Skeletal muscle tissue (tissue), 4 donors: Measurements from ENCODE around the gene DLST. TPM values are rescaled to one million over a fixed set of nuclear protein-coding genes. Genes with fewer than 3 reads are reported as not detected.

ENCODE experiments used
- H3K27ac ChIP-seq: one replicate; pipeline ENCODE4 v1.7.0; 2013; ENCODE audit warnings: mild to moderate bottlenecking, low read depth, low read length, inconsistent platforms
- H3K27me3 ChIP-seq, 3 donors: one replicate each; pipeline ENCODE4 v1.7.0; 2013; ENCODE audit warnings: low read length in 3 of 3; ENCODE audit not compliant: control insufficient read depth in 3 of 3, insufficient read depth in 3 of 3
- H3K36me3 ChIP-seq, 3 donors: one replicate each; pipeline ENCODE4 v1.7.0; 2013; ENCODE audit warnings: low read length in 3 of 3; ENCODE audit not compliant: control insufficient read depth in 3 of 3, insufficient read depth in 3 of 3
- H3K4me1 ChIP-seq, 3 donors: one replicate each; pipeline ENCODE4 v1.7.0; 2013; ENCODE audit warnings: low read length in 3 of 3, mild to moderate bottlenecking in 3 of 3; ENCODE audit not compliant: control insufficient read depth in 3 of 3, insufficient read depth in 3 of 3
- H3K4me3 ChIP-seq, 3 donors: one replicate each; pipeline ENCODE4 v1.7.0; 2013; ENCODE audit warnings: low read length in 3 of 3
- H3K9ac ChIP-seq, 3 donors: one replicate each; pipeline ENCODE4 v1.7.0; 2013; ENCODE audit warnings: low read length in 3 of 3, mild to moderate bottlenecking in 3 of 3, moderate library complexity in 2 of 3, low read depth in 1 of 3
- H3K9me3 ChIP-seq, 3 donors: one replicate each; pipeline ENCODE4 v1.7.0; 2013; ENCODE audit warnings: low read length in 3 of 3; ENCODE audit not compliant: control insufficient read depth in 3 of 3
- total RNA-seq: library from RNA; depleted of rRNA; stranded (reverse); fragments of >200 nt; gene quantifications from one replicate; pipeline ENCODE4 v1.2.3, GENCODE V29; 2014
- donor health status: Osteomylitis.

DLST gene
- total RNA-seq, 1 donor from 2014 or later = 38.1 TPM

GRCh38 chr14:74846168-74846567 lies 35.5 kb upstream of the DLST start:
- no peaks in the 10 kb centered on the region for H3K9me3 ChIP-seq
- H3K9ac ChIP-seq = no peak overlapping the region
- H3K36me3 ChIP-seq = peaks cover 0 to 3% (median 0%) of the 10 kb centered on the region in 3 donors
- H3K27ac ChIP-seq = no peak overlapping the region
- peaks cover 0 to 2% (median 0%) of the 10 kb centered on the region in 3 donors for H3K4me1 ChIP-seq
- H3K4me3 ChIP-seq = no peak overlapping the region
- H3K27me3 ChIP-seq = no peaks in the 10 kb centered on the region

- no peaks in the 10 kb centered on the region for H3K9me3 ChIP-seq
- H3K27me3 ChIP-seq = no peaks in the 10 kb centered on the region
- H3K27ac ChIP-seq = no peak overlapping the region
- H3K4me3 ChIP-seq = no peak overlapping the region
- H3K36me3 ChIP-seq = no peaks in the 10 kb centered on the region
- H3K4me1 ChIP-seq = peaks cover 0 to 2% (median 0%) of the 10 kb centered on the region in 3 donors
- no peak overlapping the region for H3K9ac ChIP-seq
Measured at GRCh38 chr14:74846968-74847665, 34.6 kb upstream of the DLST start.

GRCh38 chr14:74848768-74849167 lies 32.9 kb upstream of the DLST start:
- Histone ChIP-seq H3K27ac (no peak overlapping the region), H3K36me3 (no peaks in the 10 kb centered on the region), H3K9me3 (no peaks in the 10 kb centered on the region), H3K27me3 (no peaks in the 10 kb centered on the region), H3K4me1 (peaks cover 0 to 4% (median 2%) of the 10 kb centered on the region in 3 donors), H3K9ac (no peak overlapping the region), H3K4me3 (no peak overlapping the region)

GRCh38 chr14:74852922-74853530 lies 28.7 kb upstream of the DLST start:
- Histone ChIP-seq H3K9me3 (no peaks in the 10 kb centered on the region), H3K4me1 (peaks cover 0 to 5% (median 4%) of the 10 kb centered on the region in 3 donors), H3K9ac (no peak overlapping the region), H3K27me3 (no peaks in the 10 kb centered on the region), H3K36me3 (no peaks in the 10 kb centered on the region), H3K27ac (no peak overlapping the region), H3K4me3 (no peak overlapping the region)

- Histone ChIP-seq H3K4me3 (no peak overlapping the region), H3K4me1 (peaks cover 0 to 5% (median 4%) of the 10 kb centered on the region in 3 donors), H3K27ac (no peak overlapping the region), H3K9ac (no peak overlapping the region), H3K27me3 (no peaks in the 10 kb centered on the region), H3K9me3 (no peaks in the 10 kb centered on the region), H3K36me3 (no peaks in the 10 kb centered on the region)
Measured at GRCh38 chr14:74853581-74853980, 28.1 kb upstream of the DLST start.

GRCh38 chr14:74855021-74855420 lies 26.7 kb upstream of the DLST start:
- H3K27ac ChIP-seq = no peak overlapping the region
- no peak overlapping the region for H3K9ac ChIP-seq
- no peaks in the 10 kb centered on the region for H3K9me3 ChIP-seq
- no peak overlapping the region for H3K4me3 ChIP-seq
- H3K36me3 ChIP-seq = no peaks in the 10 kb centered on the region
- peaks cover 0 to 5% (median 4%) of the 10 kb centered on the region in 3 donors for H3K4me1 ChIP-seq
- no peaks in the 10 kb centered on the region for H3K27me3 ChIP-seq

GRCh38 chr14:74855945-74856344 lies 25.8 kb upstream of the DLST start:
- no peak overlapping the region for H3K27ac ChIP-seq
- H3K4me1 ChIP-seq = peaks cover 0 to 14% (median 9%) of the 10 kb centered on the region in 3 donors
- no peak overlapping the region for H3K4me3 ChIP-seq
- H3K36me3 ChIP-seq = no peaks in the 10 kb centered on the region
- H3K9me3 ChIP-seq = no peaks in the 10 kb centered on the region
- H3K9ac ChIP-seq = no peak overlapping the region
- H3K27me3 ChIP-seq = no peaks in the 10 kb centered on the region

GRCh38 chr14:74856366-74856765 lies 25.4 kb upstream of the DLST start:
- H3K9me3 ChIP-seq = no peaks in the 10 kb centered on the region

GRCh38 chr14:74858022-74858421 lies 23.7 kb upstream of the DLST start:
- no peaks in the 10 kb centered on the region for H3K9me3 ChIP-seq
- no peak overlapping the region for H3K9ac ChIP-seq
- peaks cover 0 to 14% (median 9%) of the 10 kb centered on the region in 3 donors for H3K4me1 ChIP-seq
- H3K27me3 ChIP-seq = no peaks in the 10 kb centered on the region
- H3K36me3 ChIP-seq = no peaks in the 10 kb centered on the region
- H3K4me3 ChIP-seq = no peak overlapping the region
- H3K27ac ChIP-seq = no peak overlapping the region

More at GRCh38 chr14:74856366-74856765, 25.4 kb upstream of the DLST start:
- Histone ChIP-seq H3K4me1 (peaks cover 0 to 16% (median 9%) of the 10 kb centered on the region in 3 donors), H3K27ac (no peak overlapping the region), H3K36me3 (no peaks in the 10 kb centered on the region), H3K27me3 (no peaks in the 10 kb centered on the region), H3K9ac (no peak overlapping the region), H3K4me3 (no peak overlapping the region)

GRCh38 chr14:74859757-74860552 lies 21.8 kb upstream of the DLST start:
- Histone ChIP-seq H3K27me3 (no peaks in the 10 kb centered on the region), H3K4me1 (peaks cover 0 to 11% (median 9%) of the 10 kb centered on the region in 3 donors)

More at GRCh38 chr14:74859757-74860552, 21.8 kb upstream of the DLST start:
- Histone ChIP-seq H3K4me3 (no peak overlapping the region), H3K9ac (no peak overlapping the region), H3K27ac (no peak overlapping the region), H3K36me3 (no peaks in the 10 kb centered on the region), H3K9me3 (no peaks in the 10 kb centered on the region)
